Mucosa of rectum (tissue), 2 donors: ENCODE measurements around the gene KIAA0232.

Experiments
- H3K27ac ChIP-seq, 2 donors: one replicate each; pipeline ENCODE4 v1.7.0; 2013; ENCODE audit warnings: inconsistent platforms in 2 of 2, low read depth in 2 of 2, low read length in 2 of 2
- H3K27me3 ChIP-seq, 2 donors: one replicate each; pipeline ENCODE4 v1.7.0; 2013; ENCODE audit warnings: low read length in 2 of 2; ENCODE audit not compliant: control insufficient read depth in 2 of 2, insufficient read depth in 2 of 2
- H3K36me3 ChIP-seq, 2 donors: one replicate each; pipeline ENCODE4 v1.7.0; 2013; ENCODE audit warnings: low read length in 2 of 2; ENCODE audit not compliant: control insufficient read depth in 2 of 2, insufficient read depth in 2 of 2
- H3K4me1 ChIP-seq, 2 donors: one replicate each; pipeline ENCODE4 v1.7.0; 2013; ENCODE audit warnings: low read length in 2 of 2, mild to moderate bottlenecking in 1 of 2; ENCODE audit not compliant: control insufficient read depth in 2 of 2, insufficient read depth in 2 of 2
- H3K4me3 ChIP-seq, 2 donors: one replicate each; pipeline ENCODE4 v1.7.0; 2013; ENCODE audit warnings: low read length in 2 of 2
- H3K9ac ChIP-seq, 2 donors: one replicate each; pipeline ENCODE4 v1.7.0; 2013; ENCODE audit warnings: low read length in 2 of 2, low read depth in 1 of 2, mild to moderate bottlenecking in 1 of 2
- H3K9me3 ChIP-seq, 2 donors: one replicate each; pipeline ENCODE4 v1.7.0; 2013; ENCODE audit warnings: low read length in 2 of 2; ENCODE audit not compliant: control insufficient read depth in 2 of 2
- donor health status: healthy.
- donor health status: Normal muscosa, but diverticular disease.

KIAA0232 gene

DNA sequence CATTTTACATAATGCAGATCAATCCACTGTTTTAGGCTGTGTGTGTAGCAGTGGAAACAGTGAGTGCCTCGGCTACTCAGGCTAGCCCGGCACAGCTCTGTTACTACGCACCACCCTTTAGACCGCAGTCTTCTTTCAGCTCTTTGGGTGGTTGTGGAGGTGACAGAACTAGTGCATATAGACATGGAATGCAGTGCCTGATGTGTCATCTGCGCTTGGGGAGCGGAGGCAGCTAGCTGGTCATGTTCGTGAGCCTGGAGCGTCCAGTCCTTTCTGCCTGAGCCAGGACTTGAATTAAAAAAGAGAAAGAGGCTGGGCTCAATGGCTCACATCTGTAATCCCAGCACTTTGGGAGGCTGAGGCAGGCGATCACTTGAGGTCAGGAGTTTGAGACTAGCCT is 131.9 kb downstream of the KIAA0232 start:
- no peaks in the 10 kb centered on the region for H3K9me3 ChIP-seq
- H3K9ac ChIP-seq, result peak overlapping the region in 1 of 2 donors; percentile 23
- no peak overlapping the region for H3K4me3 ChIP-seq
- H3K27ac ChIP-seq, result no peak overlapping the region
- H3K36me3 ChIP-seq, result no peaks in the 10 kb centered on the region
- peaks cover 50 to 52% of the 10 kb centered on the region in 2 donors for H3K4me1 ChIP-seq
- no peaks in the 10 kb centered on the region for H3K27me3 ChIP-seq

- H3K27me3 ChIP-seq, result no peaks in the 10 kb centered on the region
- H3K4me3 ChIP-seq, result no peak overlapping the region
- no peaks in the 10 kb centered on the region for H3K9me3 ChIP-seq
- peak overlapping the region; percentile 9 to 32 for H3K9ac ChIP-seq
- peaks cover 51 to 52% of the 10 kb centered on the region in 2 donors for H3K4me1 ChIP-seq
- H3K27ac ChIP-seq, result peak overlapping the region; percentile 95 to 96
- no peaks in the 10 kb centered on the region for H3K36me3 ChIP-seq
Measured at GRCh38 chr4:6915041-6916005, 132.8 kb downstream of the KIAA0232 start.

GRCh38 chr4:6916069-6916586 is 133.6 kb downstream of the KIAA0232 start:
- Histone ChIP-seq H3K4me3 (peak overlapping the region; percentile 38 to 58), H3K9me3 (no peaks in the 10 kb centered on the region), H3K4me1 (peaks cover 43 to 49% of the 10 kb centered on the region in 2 donors), H3K27me3 (no peaks in the 10 kb centered on the region), H3K36me3 (no peaks in the 10 kb centered on the region), H3K9ac (peak overlapping the region; percentile 63 to 72), H3K27ac (peak overlapping the region; percentile 95 to 96)

- H3K9me3 ChIP-seq, result no peaks in the 10 kb centered on the region
- no peaks in the 10 kb centered on the region for H3K27me3 ChIP-seq
- peaks cover 40 to 47% of the 10 kb centered on the region in 2 donors for H3K4me1 ChIP-seq
- H3K36me3 ChIP-seq, result no peaks in the 10 kb centered on the region
- peak overlapping the region; percentile 63 to 72 for H3K9ac ChIP-seq
- peak overlapping the region; percentile 53 to 58 for H3K4me3 ChIP-seq
- H3K27ac ChIP-seq, result peak overlapping the region; percentile 95 to 96
Measured at GRCh38 chr4:6916587-6917460, 134.3 kb downstream of the KIAA0232 start.

- Histone ChIP-seq H3K9me3 (no peaks in the 10 kb centered on the region), H3K4me1 (peaks cover 40 to 47% of the 10 kb centered on the region in 2 donors), H3K9ac (peak overlapping the region; percentile 70 to 72), H3K27ac (peak overlapping the region; percentile 95 to 96), H3K36me3 (no peaks in the 10 kb centered on the region), H3K4me3 (peak overlapping the region; percentile 53 to 58), H3K27me3 (no peaks in the 10 kb centered on the region)
Measured at GRCh38 chr4:6917461-6918271, 135.1 kb downstream of the KIAA0232 start.

DNA sequence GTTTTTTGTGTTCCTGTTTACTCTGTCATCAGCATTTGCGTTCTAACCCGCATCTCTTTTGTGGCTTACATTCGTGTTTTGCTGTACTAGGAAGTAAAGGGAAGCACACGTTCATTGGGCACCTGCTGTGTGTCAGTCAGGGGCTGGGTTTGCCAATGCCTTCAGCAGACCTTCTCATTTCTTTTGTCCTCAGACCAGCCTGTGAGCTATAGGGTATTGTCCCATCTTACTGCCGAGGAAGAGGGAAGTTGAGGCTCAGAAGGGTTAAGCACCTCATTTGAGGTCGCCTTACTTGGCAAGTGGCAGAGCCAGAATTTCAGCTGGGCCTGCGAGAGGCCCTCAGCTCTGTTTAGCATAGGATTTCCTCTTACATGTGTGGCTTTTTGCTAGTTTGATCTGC is 135.8 kb downstream of the KIAA0232 start:
- Histone ChIP-seq H3K4me1 (peaks cover 40 to 47% of the 10 kb centered on the region in 2 donors), H3K27ac (peak overlapping the region; percentile 95 to 96), H3K9me3 (no peaks in the 10 kb centered on the region), H3K36me3 (peaks cover under 1 to 2% of the 10 kb centered on the region in 2 donors), H3K4me3 (peak overlapping the region; percentile 15 to 58), H3K9ac (peak overlapping the region; percentile 66 to 70), H3K27me3 (no peaks in the 10 kb centered on the region)

GRCh38 chr4:6920171-6920570 is 137.6 kb downstream of the KIAA0232 start:
- no peaks in the 10 kb centered on the region for H3K27me3 ChIP-seq
- H3K9ac ChIP-seq, result peak overlapping the region in 1 of 2 donors; percentile 22
- no peaks in the 10 kb centered on the region for H3K9me3 ChIP-seq
- H3K4me3 ChIP-seq, result no peak overlapping the region
- peaks cover 36 to 43% of the 10 kb centered on the region in 2 donors for H3K4me1 ChIP-seq
- no peak overlapping the region for H3K27ac ChIP-seq
- peaks cover 16 to 19% of the 10 kb centered on the region in 2 donors for H3K36me3 ChIP-seq

DNA sequence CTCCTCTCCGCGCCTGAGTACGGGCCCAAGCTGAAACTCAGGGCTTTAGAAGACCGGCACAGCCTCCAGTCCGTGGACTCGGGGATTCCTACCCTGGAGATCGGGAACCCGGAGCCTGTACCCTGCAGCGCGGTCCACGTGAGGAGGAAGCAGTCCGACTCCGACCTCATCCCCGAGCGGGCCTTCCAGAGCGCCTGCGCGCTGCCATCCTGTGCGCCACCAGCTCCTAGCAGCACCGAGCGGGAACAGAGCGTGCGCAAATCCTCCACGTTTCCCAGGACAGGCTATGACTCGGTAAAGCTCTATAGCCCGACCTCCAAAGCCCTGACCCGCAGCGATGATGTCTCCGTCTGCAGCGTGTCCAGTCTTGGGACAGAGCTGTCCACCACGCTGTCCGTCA is 141.0 kb downstream of the KIAA0232 start:
- no peak overlapping the region for H3K9ac ChIP-seq
- H3K36me3 ChIP-seq, result peaks cover 22 to 24% of the 10 kb centered on the region in 2 donors
- H3K9me3 ChIP-seq, result no peaks in the 10 kb centered on the region
- peaks cover 32 to 40% of the 10 kb centered on the region in 2 donors for H3K4me1 ChIP-seq
- H3K27ac ChIP-seq, result no peak overlapping the region
- no peak overlapping the region for H3K4me3 ChIP-seq
- H3K27me3 ChIP-seq, result no peaks in the 10 kb centered on the region

- Histone ChIP-seq H3K27me3 (no peaks in the 10 kb centered on the region), H3K9ac (no peak overlapping the region), H3K36me3 (peaks cover 22 to 24% of the 10 kb centered on the region in 2 donors), H3K27ac (no peak overlapping the region), H3K4me3 (no peak overlapping the region), H3K4me1 (peaks cover 36 to 44% of the 10 kb centered on the region in 2 donors), H3K9me3 (no peaks in the 10 kb centered on the region)
Measured at GRCh38 chr4:6924361-6924779, 141.8 kb downstream of the KIAA0232 start.
